ENCODE results near the gene ELOA. TPM values are rescaled to one million over a fixed set of nuclear protein-coding genes. Genes with fewer than 3 reads are reported as not detected.
"Not testable (repeated sequence)": the region's sequence is repeated elsewhere in the genome, so short reads cannot be mapped to it uniquely, and the experiment has no call there.

The ELOA gene
- total and polyA plus RNA-seq, 4 experiments from 2014 or later, result 17.1 to 32.4 (median 30.0) TPM

DNA sequence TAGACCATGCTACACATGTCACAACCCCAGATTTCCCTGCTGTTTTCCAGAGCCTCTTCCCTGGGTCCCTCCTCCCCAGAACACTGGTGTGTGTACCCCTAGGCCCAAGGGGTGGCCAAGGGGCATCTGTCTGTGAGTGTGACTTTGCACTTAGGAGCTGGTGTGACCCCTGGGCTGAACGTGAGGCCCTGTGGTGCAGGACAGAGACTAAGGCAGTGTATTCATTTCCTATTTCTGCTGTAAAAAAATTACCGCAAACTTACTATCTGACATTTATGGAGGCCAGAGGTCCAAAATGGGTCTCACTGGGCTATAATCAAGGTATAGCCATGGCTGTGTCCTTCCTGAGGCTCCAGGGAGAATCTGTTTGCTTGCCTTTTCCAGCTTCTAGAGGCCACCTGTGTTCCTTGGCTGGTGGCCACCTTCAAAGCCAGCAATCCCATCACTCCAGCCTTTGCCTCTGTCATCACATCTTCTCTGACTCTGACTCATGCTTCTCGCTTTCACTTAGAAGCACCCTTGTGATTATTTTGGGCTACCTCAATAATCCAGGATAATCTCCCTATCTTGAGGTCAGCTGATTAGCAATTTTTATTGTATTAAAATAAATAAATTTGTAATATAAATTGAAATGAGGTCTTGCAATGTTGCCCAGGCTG, 24.0 kb upstream of the ELOA start:
- Histone ChIP-seq H3K27ac (ENCODE audit: low read depth, low read length) (no peak overlapping the region), H3K9me3 (ENCODE audit: control insufficient read depth in 1 of 2, low read length in 2 of 2) (no peaks in the 10 kb centered on the region), H3K4me3 (ENCODE audit: low read length in 2 of 2) (no peak overlapping the region), H3K36me3 (ENCODE audit: insufficient read depth, low read length) (no peaks in the 10 kb centered on the region), H3K4me1 (ENCODE audit: insufficient read depth, low read length) (peaks cover 8% of the 10 kb centered on the region), H3K27me3 (ENCODE audit: insufficient read depth, low read length) (no peaks in the 10 kb centered on the region)
- Mint-ChIP-seq H3K36me3 (peaks cover 4 to 5% of the 10 kb centered on the region in 2 donors), H3K27ac (peak overlapping the region in 3 of 7 donors; percentile 47 to 87 (median 85)), H3K4me1 (peaks cover 9 to 11% (median 9%) of the 10 kb centered on the region in 4 donors), H3K9me3 (no peaks in the 10 kb centered on the region), H3K4me3 (no peak overlapping the region), H3K27me3 (no peaks in the 10 kb centered on the region)
- DNase-seq, result no peak
- intact Hi-C loops (cut with micrococcal nuclease), result no loop called here
- ChIA-PET POLR2A (ENCODE audit: partially characterized antibody) (no interaction called here), CTCF (ENCODE audit: partially characterized antibody) (no interaction called here)

DNA sequence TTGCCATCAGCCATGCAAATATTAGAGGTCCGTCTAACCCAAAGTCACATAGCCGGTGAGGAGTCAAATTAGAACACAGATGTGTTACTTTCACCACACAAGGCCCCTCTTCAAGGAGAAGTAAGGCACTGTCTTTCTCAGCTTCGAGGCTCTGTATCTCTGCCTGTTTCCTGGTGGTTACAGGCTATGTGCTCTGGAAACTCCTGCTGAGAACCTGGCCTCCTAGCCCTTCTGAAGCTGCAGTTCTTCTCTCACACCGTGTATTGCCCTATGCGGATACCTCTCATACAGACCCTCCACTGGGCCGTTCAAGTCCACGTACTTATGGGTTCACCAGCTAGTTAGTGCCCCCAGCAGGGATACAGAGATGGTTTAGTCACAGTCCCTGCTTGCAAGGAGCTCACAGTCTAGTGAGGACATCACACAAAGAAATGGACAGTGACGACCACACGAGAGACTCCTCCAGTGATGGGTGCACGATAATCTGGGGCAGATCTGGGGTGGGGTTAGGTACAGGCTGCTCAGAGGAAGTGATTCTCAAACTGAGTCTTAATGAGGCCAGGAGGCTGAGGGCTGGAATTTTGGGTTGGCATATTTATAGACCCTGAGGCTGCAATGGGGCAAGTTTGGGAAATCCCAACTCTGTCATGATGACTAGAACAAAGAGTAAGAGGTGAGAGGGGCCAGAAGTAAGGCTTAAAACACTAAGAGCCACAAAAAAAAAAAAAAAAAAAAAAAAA, 22.8 kb upstream of the ELOA start:
- Histone ChIP-seq H3K27me3 (ENCODE audit: insufficient read depth, low read length) (no peaks in the 10 kb centered on the region), H3K27ac (ENCODE audit: low read depth, low read length) (no peak overlapping the region), H3K9me3 (ENCODE audit: control insufficient read depth in 1 of 2, low read length in 2 of 2) (no peaks in the 10 kb centered on the region), H3K4me1 (ENCODE audit: insufficient read depth, low read length) (peaks cover 8% of the 10 kb centered on the region), H3K36me3 (ENCODE audit: insufficient read depth, low read length) (no peaks in the 10 kb centered on the region), H3K4me3 (ENCODE audit: low read length in 2 of 2) (no peak overlapping the region)
- intact Hi-C loops (cut with micrococcal nuclease), result no loop called here
- ChIA-PET CTCF (ENCODE audit: partially characterized antibody) (no interaction called here), POLR2A (ENCODE audit: partially characterized antibody) (no interaction called here)
- Mint-ChIP-seq H3K36me3 (peaks cover 2 to 4% of the 10 kb centered on the region in 2 donors), H3K9me3 (no peaks in the 10 kb centered on the region), H3K4me1 (peaks cover 9 to 11% (median 9%) of the 10 kb centered on the region in 4 donors), H3K4me3 (peak overlapping the region in 7 of 8 donors; percentile 11 to 68 (median 42)), H3K27ac (peak overlapping the region; percentile 47 to 91 (median 83)), H3K27me3 (no peaks in the 10 kb centered on the region)
- peak in 3 of 5 donors; percentile 31 to 40 (median 35) for DNase-seq

- Histone ChIP-seq H3K4me1 (ENCODE audit: insufficient read depth, low read length) (peaks cover 8% of the 10 kb centered on the region), H3K36me3 (ENCODE audit: insufficient read depth, low read length) (no peaks in the 10 kb centered on the region), H3K4me3 (ENCODE audit: low read length in 2 of 2) (no peak overlapping the region), H3K9me3 (ENCODE audit: control insufficient read depth in 1 of 2, low read length in 2 of 2) (no peaks in the 10 kb centered on the region), H3K27me3 (ENCODE audit: insufficient read depth, low read length) (no peaks in the 10 kb centered on the region), H3K27ac (ENCODE audit: low read depth, low read length) (no peak overlapping the region)
- Mint-ChIP-seq H3K9me3 (no peaks in the 10 kb centered on the region), H3K27ac (peak overlapping the region in 1 of 7 donors; percentile 15), H3K4me3 (no peak overlapping the region), H3K36me3 (peaks cover 0 to 3% of the 10 kb centered on the region in 2 donors), H3K4me1 (peaks cover 9 to 11% (median 9%) of the 10 kb centered on the region in 4 donors), H3K27me3 (no peaks in the 10 kb centered on the region)
- no peak for DNase-seq
- CTCF ChIA-PET (ENCODE audit: partially characterized antibody), result interaction anchor here (0.7 kb wide), 1 partner anchor 21 kb away, joined by 4 read pairs; no protein-coding TSS in a partner anchor
- POLR2A ChIA-PET (ENCODE audit: partially characterized antibody), result no interaction called here
- intact Hi-C loops (cut with micrococcal nuclease), result no loop called here
Measured at GRCh38 chr1:23722652-23723051, 20.6 kb upstream of the ELOA start.

DNA sequence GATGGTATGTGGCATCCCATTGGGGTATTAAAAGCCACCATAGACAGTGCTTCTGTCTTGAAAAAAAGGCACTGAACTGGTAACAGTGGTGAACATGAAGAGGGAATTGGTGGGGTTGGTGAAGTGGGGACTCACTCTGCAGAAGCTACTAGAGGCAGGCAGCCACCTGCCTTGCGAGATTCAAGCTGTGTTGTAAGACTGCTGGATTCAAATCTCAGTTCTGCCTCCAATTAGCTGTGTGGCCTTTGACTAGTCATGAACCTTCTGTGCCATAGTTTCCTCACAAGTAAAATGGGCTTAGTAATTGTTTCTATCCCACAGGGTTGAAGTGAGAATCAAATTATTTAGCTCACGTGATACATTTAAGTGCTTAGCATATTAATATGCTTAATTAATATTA, 16.6 kb upstream of the ELOA start:
- no peak overlapping the region for H3K27ac ChIP-seq (ENCODE audit: low read depth, low read length)
- H3K36me3 ChIP-seq (ENCODE audit: insufficient read depth, low read length), result no peaks in the 10 kb centered on the region
- CTCF ChIA-PET (ENCODE audit: partially characterized antibody), result no interaction called here
- DNase-seq, result no peak
- Mint-ChIP-seq H3K9me3 (no peaks in the 10 kb centered on the region), H3K4me3 (no peak overlapping the region), H3K27ac (no peak overlapping the region), H3K36me3 (peaks cover 0 to 3% of the 10 kb centered on the region in 2 donors), H3K4me1 (peaks cover 0 to 4% (median under 1%) of the 10 kb centered on the region in 4 donors), H3K27me3 (no peaks in the 10 kb centered on the region)
- no peaks in the 10 kb centered on the region for H3K4me1 ChIP-seq (ENCODE audit: insufficient read depth, low read length)
- H3K4me3 ChIP-seq (ENCODE audit: low read length in 2 of 2), result no peak overlapping the region
- H3K27me3 ChIP-seq (ENCODE audit: insufficient read depth, low read length), result no peaks in the 10 kb centered on the region
- POLR2A ChIA-PET (ENCODE audit: partially characterized antibody), result no interaction called here
- no peaks in the 10 kb centered on the region for H3K9me3 ChIP-seq (ENCODE audit: control insufficient read depth in 1 of 2, low read length in 2 of 2)
- intact Hi-C loops (cut with micrococcal nuclease), result no loop called here

GRCh38 chr1:23727362-23727811, 15.9 kb upstream of the ELOA start:
- Mint-ChIP-seq H3K9me3 (no peaks in the 10 kb centered on the region), H3K27ac (no peak overlapping the region), H3K4me3 (no peak overlapping the region), H3K27me3 (no peaks in the 10 kb centered on the region), H3K4me1 (peaks cover 0 to 4% (median under 1%) of the 10 kb centered on the region in 4 donors), H3K36me3 (peaks cover 0 to 3% of the 10 kb centered on the region in 2 donors)
- POLR2A ChIA-PET (ENCODE audit: partially characterized antibody), result no interaction called here
- CTCF ChIA-PET (ENCODE audit: partially characterized antibody), result no interaction called here
- no peaks in the 10 kb centered on the region for H3K27me3 ChIP-seq (ENCODE audit: insufficient read depth, low read length)
- H3K9me3 ChIP-seq (ENCODE audit: control insufficient read depth in 1 of 2, low read length in 2 of 2), result no peaks in the 10 kb centered on the region
- DNase-seq, result no peak
- no peaks in the 10 kb centered on the region for H3K4me1 ChIP-seq (ENCODE audit: insufficient read depth, low read length)
- H3K27ac ChIP-seq (ENCODE audit: low read depth, low read length), result no peak overlapping the region
- H3K4me3 ChIP-seq (ENCODE audit: low read length in 2 of 2), result no peak overlapping the region
- intact Hi-C loops (cut with micrococcal nuclease), result no loop called here
- no peaks in the 10 kb centered on the region for H3K36me3 ChIP-seq (ENCODE audit: insufficient read depth, low read length)

DNA sequence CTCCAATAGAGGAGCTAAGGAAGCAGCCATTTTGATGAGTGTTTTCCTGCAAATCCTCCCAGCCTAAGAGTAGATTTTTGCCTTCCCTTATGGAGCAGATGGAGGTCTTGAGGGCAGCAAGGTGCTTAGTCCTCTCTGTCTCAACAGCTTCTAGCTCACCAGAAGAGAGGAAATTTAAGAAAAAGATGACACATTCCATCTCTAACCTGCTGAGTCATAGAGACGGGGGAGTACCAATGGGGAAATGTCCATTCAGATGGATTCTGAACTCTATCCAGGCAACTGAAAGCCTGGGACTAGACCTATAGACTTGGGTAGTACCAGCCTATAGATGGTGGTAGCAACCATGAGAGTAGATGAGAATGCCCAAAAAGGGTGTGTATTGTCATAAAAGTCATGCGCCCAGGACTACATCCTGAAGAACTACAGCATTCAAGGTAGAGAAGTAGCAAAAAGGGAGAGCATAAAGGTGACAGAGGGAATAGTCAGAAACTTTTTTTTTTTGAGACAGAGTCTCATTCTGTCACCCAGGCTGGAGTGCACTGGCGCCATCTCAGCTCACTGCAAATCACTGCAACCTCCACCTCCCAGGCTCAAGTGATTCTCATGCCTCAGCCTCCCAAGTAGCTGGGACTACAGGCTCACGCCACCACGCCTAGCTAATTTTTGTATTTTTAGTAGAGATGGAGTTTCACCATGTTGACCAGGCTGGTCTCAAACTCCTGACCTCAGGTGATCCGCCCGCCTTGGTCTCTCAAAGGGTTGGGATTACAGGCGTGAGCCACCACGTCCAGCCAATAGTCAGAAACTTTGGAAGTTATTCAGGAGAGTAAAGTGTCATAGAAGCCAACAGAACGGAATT, 10.7 kb upstream of the ELOA start:
- Mint-ChIP-seq H3K36me3 (no peaks in the 10 kb centered on the region), H3K27me3 (no peaks in the 10 kb centered on the region), H3K9me3 (no peaks in the 10 kb centered on the region), H3K4me3 (no peak overlapping the region), H3K27ac (no peak overlapping the region), H3K4me1 (peaks cover 0 to 3% (median 0%) of the 10 kb centered on the region in 4 donors)
- intact Hi-C loops (cut with micrococcal nuclease), result no loop called here
- CTCF ChIA-PET (ENCODE audit: partially characterized antibody), result no interaction called here
- no peaks in the 10 kb centered on the region for H3K4me1 ChIP-seq (ENCODE audit: insufficient read depth, low read length)
- no peaks in the 10 kb centered on the region for H3K9me3 ChIP-seq (ENCODE audit: control insufficient read depth in 1 of 2, low read length in 2 of 2)
- no peak overlapping the region for H3K4me3 ChIP-seq (ENCODE audit: low read length in 2 of 2)
- H3K36me3 ChIP-seq (ENCODE audit: insufficient read depth, low read length), result no peaks in the 10 kb centered on the region
- no peaks in the 10 kb centered on the region for H3K27me3 ChIP-seq (ENCODE audit: insufficient read depth, low read length)
- POLR2A ChIA-PET (ENCODE audit: partially characterized antibody), result interaction anchor here (1.1 kb wide), 1 partner anchor 13 kb away, joined by 3 read pairs; no protein-coding TSS in a partner anchor
- H3K27ac ChIP-seq (ENCODE audit: low read depth, low read length), result no peak overlapping the region
- DNase-seq, result no peak

DNA sequence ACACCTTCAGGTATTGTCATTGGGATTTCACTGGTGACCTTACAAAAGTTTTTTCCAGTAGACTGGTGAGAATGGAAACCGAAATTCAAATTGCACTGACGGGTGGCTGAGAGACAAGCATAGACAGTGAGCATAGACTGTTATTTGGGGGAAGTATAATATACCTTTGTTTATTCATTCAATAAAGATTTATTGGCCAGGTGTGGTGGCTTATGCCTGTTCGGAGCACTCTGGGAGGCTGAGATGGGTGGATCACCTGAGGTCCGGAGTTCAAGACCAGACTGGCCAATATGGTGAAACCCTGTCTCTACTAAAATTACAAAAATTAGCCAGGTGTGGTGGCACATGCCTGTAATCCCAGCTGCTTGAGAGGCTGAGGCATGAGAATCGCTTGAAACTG, 10.0 kb upstream of the ELOA start:
- H3K27ac ChIP-seq (ENCODE audit: low read depth, low read length); H3K9me3 Mint-ChIP-seq; H3K27ac Mint-ChIP-seq; H3K27me3 ChIP-seq (ENCODE audit: insufficient read depth, low read length); H3K27me3 Mint-ChIP-seq; intact Hi-C loops (cut with micrococcal nuclease); H3K36me3 ChIP-seq (ENCODE audit: insufficient read depth, low read length); POLR2A ChIA-PET (ENCODE audit: partially characterized antibody); H3K4me1 Mint-ChIP-seq; CTCF ChIA-PET (ENCODE audit: partially characterized antibody); H3K4me1 ChIP-seq (ENCODE audit: insufficient read depth, low read length); H3K4me3 Mint-ChIP-seq; H3K4me3 ChIP-seq (ENCODE audit: low read length in 2 of 2); DNase-seq; H3K36me3 Mint-ChIP-seq; H3K9me3 ChIP-seq (ENCODE audit: control insufficient read depth in 1 of 2, low read length in 2 of 2): not testable (repeated sequence)

Measured in CD4-positive, alpha-beta memory T cell (primary cell).